Posterior vena cava (tissue), 2 donors: ENCODE measurements around the gene PLEKHG4. TPM values are rescaled to one million over a fixed set of nuclear protein-coding genes. Genes with fewer than 3 reads are reported as not detected.

Experiments used
- DNase-seq: peaks from one replicate; pipeline ENCODE4 v3.0.0-alpha.2; 2020; ENCODE audit warnings: low spot score
- intact Hi-C, 2 donors: fragments of 100-400 bp; cut with DNase I; formaldehyde crosslinking; loops; one replicate each; pipeline versions ENCODE4 v1.14.1 to v1.14.2; 2022 to 2023
- total RNA-seq, 2 donors: library from RNA; stranded (reverse); fragmentation: NEBNext Ultra II Directional; extraction: Animal tissue kit (Norgen Biotek cat#: 25700); gene quantifications; one replicate each; pipeline ENCODE4 v1.2.1, GENCODE V29; 2021
- donor health status: DM: yes; HTN: yes; CAD: no.
- donor health status: DM: yes; HTN: yes; CAD: no.

PLEKHG4 gene
- total RNA-seq, 2 donors from 2014 or later, result 3.2 to 5.4 TPM

DNA sequence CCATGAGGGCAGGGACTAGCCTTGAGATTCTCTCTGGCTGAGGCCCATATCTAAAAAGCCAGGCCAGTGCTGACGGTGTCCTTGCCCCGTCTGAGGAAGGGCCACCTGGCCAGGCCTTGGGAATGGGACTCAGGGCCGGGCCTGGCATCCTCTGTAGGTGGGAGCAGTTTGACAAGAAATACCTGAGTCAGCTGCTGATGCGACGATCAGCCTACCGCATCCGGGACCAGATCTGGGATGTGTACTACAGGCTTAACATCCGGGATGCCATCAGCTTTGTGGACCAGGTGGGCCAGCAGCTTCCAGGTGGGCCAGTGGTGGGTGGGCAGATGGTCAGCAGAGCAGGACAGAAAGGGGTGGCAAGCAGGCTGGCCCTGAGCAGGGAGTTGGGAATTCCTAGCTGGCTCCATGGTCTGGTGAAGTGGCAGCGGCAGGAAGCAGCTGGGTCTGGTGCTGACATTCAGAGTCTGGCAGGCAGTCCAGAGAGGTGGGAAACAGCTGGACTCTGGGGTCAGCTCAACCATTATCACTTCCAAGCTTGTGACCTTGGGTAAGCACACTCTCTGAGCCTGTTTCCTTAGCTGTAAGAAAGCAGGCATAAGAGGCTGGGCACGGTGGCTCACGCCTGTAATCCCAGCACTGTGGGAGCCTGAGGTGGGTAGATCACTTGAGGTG is 21.0 kb upstream of the PLEKHG4 start:
- DNase-seq, result peak; percentile 70
- intact Hi-C loops, result loop anchor here in 1 of 2 donors (1.0 kb wide), 1 partner anchor 21 kb away; no protein-coding TSS in a partner anchor

DNA sequence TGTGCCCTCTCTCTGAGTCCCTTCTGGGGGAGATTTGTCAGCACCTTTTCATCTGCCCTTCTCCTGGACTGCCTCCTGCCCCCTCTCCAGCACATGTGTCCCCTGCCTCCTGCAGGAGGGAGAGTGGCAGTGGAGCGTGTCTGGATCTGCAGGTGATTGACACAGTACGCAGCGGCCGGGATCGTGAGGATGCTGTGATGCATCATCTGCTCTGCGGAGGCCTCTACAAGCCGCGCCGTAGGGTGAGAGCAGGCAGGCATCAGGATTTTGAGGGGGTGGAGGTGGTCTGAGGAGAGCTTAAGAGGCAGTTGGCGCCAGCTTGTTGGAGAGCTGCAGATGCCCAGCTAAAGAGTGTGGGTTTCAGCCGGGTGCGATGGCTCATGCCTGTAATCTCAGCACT is 19.6 kb upstream of the PLEKHG4 start:
- intact Hi-C loops, result no loop called here
- DNase-seq, result peak; percentile 35

DNA sequence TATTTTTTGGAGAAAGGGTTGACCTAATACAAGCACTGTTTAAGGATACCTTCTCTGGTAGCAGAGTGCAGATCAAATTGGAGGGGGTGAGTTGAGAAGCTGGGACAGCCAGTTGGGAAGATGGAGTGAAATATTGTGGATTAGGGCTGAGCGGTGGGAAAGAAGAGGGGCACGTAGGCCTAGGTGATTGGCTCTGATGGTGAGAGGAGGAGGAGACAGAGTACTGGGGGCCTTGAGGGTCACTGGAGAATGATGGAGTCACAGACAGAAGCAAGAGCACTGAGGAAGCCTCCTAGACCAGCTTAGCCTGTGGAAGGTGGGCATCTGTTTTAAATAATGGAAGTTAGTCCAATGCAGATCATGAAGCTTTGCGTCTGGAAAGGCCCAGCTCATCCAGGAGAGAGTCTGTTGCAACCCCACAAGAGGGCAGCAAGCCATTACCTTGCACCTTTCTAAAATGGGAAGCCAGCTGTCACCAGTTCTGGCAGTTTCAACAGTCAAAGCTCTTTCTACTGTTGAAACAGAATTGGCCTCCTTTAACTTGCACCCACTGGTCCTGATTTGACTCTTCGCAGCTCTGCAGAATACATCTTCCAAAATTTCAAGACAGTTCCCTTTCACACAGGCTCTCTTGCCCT is 18.8 kb upstream of the PLEKHG4 start:
- intact Hi-C loops, result no loop called here
- peak; percentile 43 for DNase-seq

DNA sequence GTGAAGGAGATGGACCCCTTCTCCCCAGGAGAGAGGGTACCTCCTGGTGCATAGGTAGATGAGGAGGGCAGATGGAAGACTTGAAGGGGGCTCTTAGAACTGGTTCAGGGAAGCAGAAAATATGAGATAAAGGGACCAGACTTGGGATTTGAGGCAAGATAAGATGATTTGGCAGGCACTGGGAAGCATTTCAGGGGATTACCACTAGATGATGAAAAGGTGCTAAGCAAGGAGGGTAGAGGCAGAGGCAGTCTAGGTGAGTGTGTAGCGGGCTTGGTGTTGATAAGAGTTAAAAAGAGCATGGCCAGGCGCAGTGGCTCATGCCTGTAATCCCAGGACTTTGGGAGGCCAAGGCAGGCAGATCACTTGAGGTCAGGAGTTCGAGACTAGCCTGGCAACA is 16.1 kb upstream of the PLEKHG4 start:
- no peak for DNase-seq
- intact Hi-C loops, result no loop called here

DNA sequence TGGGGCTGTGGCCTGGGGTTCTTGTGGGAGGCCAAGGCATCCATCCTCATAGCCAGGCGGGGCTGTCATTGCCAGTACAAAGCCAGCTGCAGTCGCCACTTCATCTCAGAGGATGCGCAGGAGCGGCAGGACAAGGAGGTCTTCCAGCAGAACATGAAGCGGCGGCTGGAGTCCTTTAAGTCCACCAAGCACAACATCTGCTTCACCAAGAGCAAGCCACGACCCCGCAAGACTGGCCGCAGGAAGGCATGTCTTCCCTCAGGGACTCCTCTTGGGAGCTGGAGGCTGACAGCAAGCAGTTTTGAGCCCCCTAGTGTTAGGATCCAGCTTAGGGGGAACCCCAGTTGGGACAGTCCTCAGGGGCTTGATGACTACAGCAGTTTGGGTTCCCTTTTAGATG is 15.1 kb upstream of the PLEKHG4 start:
- intact Hi-C loops, result no loop called here
- DNase-seq, result peak; percentile 54

DNA sequence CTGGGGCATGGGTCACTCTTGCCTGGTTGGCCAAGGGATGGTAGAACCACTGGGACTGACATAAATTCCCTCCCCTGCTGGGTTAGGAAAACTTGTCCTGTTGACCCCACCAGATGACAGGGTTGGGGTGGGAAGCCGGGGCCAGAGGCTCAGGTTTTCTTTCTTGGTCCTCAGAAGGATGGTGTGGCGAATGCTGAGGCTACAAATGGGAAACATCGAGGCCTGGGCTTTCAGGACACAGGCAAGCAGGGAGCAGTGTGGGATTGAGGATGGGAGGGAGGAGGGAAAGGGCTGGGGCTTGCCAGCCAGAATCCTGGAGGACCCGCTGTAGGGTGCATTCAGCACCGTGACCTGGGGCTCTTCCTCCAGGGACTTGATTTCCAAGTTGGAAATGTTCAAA is 14.5 kb upstream of the PLEKHG4 start:
- DNase-seq, result peak; percentile 26
- intact Hi-C loops, result no loop called here

DNA sequence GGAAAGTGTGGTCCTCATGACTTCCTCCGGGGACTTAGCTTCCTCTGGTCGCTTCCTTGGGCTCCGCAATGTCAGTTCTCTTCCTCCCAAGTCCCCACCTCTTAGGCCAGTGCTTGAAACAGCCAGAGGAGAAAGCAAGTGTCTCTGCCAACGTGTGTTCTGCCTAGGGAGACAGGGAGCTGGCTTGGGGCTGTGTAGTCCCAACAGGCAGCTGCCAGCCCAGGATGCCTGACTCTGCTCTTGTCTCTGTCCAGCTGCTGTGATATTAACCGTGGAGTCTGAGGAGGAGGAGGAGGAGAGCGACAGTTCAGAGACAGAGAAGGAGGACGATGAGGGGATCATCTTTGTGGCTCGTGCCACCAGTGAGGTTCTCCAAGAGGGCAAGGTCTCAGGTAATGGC is 13.5 kb upstream of the PLEKHG4 start:
- DNase-seq, result peak; percentile 25

DNA sequence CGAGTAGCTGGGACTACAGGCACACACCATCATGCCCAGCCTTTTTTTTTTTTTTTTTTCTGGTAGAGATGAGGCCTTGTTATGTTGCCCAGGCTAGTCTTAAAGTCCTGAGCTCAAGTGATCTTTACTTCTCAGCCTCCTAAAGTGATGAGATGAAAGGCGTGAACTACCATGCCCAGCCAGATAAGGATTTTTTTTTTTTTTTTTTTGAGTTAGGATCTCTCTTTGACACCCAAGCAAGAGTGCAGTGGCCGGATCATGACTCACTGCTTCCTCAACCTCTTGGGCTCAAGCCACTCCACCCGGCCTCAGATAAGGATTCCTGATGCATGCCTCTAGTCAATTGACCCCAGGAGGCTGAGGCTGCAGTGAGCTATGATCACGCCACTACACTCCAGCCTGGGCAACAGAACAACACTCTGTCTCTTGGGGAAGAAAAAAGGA is 11.2 kb upstream of the PLEKHG4 start:
- DNase-seq, result peak; percentile 92
- intact Hi-C loops, result no loop called here

More for the DNA sequence above, 13.5 kb upstream of the PLEKHG4 start:
- intact Hi-C loops, result no loop called here

DNA sequence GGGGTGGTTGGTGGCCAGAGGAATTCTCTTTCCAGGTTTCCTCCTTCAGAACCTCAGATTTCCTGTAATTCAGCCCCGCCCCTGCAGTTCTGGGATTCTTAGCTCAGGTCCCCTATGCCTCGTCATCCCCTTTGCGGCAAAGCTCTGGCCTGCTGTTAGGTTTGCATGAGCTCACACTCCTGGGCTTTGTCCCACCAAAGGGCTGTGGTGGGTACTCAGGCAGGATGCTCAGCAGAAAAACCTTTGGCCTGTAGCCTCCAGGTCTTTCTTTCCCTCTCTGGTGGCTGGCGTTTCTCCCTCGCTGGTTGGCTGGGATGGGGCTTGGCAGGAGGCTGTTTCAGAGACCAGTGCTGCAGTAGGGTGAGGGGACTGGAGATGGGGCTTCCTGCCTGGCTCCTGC is 9.6 kb upstream of the PLEKHG4 start:
- peak; percentile 83 for DNase-seq
- intact Hi-C loops, result no loop called here

DNA sequence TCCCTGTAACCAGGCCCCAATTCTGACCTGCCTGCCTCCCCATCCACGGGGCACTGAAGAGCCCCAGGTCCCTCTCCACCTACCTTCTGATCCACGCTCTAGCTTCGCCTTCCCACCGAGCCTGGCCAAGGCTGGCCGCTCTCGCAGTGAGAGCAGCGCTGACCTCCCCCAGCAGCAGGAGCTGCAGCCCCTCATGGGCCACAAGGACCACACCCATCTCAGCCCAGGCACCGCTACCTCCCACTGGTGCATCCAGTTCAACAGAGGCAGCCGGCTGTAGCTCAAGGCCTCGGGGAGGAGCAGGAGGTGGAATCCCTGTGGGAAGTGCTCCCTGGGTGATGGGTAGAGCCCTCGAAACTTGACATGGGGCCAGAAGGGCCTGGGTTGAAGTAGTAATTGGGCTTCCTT is 8.4 kb upstream of the PLEKHG4 start:
- peak; percentile 63 for DNase-seq
- intact Hi-C loops, result no loop called here

DNA sequence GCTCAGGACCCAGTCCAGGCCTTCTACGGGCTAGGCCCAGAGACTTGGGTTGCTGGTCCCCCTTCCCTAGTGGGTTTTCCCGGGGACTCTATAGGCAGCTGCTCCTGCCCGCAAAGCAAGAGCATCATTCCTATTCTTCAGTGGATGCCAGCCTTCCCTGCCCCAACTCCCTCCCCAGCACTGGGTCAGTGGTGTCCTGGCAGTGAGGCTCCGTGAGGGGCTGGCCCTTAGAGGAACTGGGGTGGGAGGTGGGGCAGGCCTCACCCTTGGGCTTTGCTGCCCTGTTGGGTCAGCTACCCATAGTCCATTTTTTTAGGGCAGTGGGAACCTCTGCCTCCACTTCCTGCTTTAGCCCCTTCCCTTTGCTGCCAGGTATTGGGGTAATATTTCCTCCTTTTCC is 7.9 kb upstream of the PLEKHG4 start:
- peak; percentile 53 for DNase-seq

DNA sequence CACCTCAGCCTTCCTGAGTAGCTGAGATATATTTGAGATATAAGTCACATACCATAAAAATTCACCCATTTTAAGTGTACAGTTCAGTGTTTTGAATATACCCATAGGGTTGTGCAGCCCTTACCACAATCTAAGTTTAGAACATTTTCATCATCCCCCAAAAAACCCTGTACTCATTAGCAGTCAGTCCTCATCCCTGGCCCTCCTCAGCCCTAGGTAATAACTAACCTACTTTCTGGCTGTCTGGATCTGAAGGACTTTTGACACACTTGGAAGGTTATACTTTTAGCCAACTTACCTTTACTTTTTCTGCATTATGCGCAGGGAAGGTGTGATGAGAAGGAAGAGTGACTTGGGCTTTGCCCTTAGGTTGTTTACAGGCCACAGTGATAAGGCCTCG is 4.0 kb upstream of the PLEKHG4 start:
- intact Hi-C loops, result no loop called here
- no peak for DNase-seq

More for the DNA sequence above, 7.9 kb upstream of the PLEKHG4 start:
- intact Hi-C loops, result no loop called here

DNA sequence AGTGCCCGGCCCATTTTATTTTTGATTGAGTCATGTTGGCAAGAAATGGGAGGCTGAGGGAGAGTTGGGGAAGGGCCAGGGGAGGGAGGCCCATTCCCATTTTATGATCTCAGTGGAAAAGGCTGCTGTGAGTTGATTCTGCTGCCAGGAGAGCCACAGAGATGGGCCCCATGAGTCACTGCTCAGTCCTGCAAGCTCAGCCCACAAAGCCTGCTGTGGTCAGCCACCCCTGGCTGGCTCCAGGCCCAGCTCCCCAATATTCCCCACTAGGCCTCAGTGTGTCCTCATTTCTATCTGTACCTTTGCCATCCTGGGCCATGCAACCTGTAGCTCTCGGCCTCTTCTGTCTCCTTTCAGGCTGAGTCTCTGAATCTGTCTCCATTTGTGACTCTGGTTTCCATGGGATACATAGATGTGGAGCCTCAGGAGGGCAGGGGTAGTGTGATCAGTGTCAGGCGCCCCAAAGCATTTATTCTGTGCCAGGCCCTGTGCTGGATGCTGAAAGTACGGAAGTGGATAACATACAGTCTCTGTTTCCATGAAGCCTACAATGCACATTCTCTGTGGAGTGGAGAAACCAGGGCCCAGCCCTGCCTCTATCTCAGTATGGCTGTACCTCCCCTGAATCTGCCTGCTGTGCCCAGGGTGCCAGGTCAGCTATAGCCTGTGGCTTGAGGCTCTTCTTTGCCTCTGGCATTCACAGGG is 1.9 kb upstream of the PLEKHG4 start:
- DNase-seq, result peak; percentile 93
- intact Hi-C loops, result no loop called here

DNA sequence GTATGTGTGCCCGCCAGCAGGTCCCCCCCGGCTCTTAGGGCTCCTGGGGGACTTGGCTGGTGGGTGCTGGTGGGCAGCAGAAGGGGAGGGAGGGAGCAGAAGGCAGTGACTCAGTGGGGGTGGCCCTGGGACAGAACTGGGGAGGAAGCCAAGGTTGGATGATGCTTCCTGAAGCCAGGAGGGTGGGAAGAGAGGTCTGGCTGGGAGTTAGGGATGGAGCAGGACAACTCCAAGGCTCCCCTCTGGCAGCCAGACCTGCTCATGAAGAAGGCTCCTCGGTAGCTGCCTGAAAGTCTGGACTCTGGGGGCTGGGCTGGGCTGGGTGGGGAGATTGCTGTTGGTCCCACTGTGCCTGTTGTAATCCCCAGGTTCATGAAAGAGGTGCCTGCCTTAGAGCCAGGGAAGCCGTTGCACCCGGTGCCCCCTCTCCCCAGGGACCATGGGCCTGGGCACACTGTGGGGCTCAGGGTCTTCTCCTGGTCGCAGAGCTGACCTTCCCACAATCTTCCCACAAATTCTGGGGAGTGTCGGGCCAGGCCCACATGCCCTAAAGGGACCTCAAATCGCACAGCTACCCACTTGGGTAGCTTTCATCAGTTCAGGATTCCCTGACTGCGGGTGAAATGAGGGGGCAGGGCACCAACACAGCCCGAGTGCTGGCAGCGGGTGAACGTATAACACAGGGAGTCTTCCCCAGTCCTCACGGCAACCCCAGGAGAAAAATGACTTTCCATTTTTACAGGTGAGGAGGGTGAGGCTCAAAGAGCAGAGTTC is 1.1 kb upstream of the PLEKHG4 start:
- no peak for DNase-seq
- intact Hi-C loops, result no loop called here

DNA sequence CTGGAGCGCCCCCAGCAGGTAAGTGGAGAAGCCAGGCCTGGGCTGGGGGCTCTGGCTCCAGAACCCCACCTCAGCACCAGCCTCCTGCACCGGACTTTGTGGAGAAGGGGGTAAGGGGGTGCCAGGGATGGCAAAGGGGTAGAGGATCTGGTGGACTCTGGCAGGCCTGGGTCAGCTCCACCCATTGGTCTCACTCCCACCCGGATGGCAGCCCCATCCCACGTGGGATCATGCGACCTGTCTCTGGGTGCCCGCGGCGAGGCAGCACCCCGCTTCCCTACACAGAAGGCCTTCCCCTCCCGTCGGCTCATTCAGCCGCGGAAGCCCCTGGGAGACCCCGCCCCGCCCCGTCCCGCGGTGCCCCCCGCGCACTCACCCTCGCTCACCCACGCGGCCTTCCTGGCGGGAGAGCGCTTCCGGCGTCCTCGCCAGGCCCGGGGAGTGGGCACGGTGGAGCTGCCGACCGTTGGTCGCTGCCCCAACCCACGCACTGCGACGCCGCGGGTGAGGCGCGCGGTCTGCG is 498 bp upstream of the PLEKHG4 start:
- intact Hi-C loops, result no loop called here
- DNase-seq, result peak; percentile 85

DNA sequence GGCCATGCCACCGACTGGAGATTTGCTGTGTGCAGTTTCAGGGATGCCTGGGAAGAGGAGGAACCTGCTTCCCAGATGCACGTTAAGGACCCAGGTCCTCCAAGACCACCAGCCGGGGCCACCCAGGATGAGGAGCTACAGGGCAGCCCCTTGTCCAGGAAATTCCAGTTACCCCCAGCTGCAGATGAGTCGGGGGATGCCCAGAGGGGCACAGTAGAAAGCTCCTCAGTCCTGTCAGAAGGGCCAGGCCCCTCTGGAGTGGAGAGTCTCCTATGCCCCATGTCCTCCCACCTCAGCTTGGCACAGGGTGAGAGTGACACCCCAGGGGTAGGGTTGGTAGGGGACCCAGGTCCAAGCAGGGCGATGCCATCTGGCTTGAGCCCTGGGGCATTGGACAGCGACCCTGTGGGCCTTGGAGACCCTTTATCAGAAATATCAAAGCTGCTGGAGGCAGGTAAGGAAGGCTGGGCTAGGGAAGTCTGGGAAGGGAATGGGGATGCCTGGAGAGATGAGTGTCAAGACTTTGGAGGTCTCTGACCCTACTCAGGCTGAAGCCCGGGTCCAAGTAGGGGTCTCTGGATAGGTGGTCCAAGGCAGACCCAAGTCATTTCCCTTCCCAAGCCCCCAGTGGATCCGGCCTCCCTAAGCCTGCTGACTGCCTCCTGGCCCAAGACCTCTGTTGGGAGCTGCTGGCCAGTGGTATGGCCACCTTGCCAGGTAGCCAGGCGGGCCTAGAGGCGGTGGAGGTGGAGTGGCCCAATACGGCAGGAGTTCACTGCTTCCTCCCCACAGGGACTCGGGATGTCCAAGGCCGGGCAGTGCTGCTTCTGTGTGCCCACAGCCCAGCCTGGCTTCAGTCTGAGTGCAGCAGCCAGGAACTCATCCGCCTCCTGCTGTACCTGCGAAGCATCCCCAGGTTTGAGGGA is 1.0 kb downstream of the PLEKHG4 start:
- intact Hi-C loops, result loop anchor here in 1 of 2 donors (10.0 kb wide), 1 partner anchor 1104 kb away; no protein-coding TSS in a partner anchor
- no peak for DNase-seq

DNA sequence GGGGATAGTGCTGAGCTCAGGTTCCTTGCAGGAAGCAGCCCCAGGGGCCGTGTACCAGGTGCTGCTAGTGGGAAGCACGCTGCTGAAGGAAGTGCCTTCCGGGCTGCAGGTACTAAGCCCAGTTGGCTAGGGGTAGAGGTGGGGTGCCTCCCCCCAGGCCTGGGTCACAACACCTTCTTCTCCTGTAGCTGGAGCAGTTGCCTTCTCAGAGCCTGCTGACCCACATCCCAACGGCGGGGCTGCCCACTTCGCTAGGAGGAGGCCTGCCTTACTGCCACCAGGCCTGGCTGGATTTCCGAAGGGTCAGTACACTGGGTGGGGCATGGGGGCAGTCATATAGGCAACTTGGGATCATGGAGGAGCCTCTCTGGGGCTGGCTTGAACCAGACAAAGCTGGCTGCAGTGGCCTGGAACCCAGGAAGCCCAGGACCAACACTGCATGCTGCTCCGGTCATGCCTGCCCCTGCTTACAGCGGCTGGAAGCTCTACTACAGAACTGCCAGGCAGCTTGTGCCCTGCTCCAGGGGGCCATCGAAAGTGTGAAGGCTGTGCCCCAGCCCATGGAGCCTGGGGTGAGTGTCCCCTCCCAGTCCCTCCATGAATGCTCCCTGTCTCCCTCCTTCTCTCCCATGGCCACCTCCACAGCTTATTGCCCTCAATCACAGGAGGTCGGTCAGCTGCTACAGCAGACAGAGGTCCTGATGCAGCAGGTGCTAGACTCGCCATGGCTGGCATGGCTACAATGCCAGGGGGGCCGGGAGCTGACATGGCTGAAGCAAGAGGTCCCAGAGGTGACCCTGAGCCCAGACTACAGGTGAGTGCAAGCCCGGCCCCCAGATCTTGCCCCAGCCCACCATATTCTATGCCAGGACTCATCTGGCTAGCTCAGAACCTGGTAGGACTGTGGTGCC is 2.5 kb downstream of the PLEKHG4 start:
- intact Hi-C loops, result loop anchor here in 1 of 2 donors (10.0 kb wide), 1 partner anchor 1103 kb away; no protein-coding TSS in a partner anchor
- DNase-seq, result no peak
